Gastrocnemius medialis (tissue), 4 donors: Measurements from ENCODE around the gene NABP1.

ENCODE experiments used
- CTCF ChIP-seq, 5 experiments: fragments of 450-650 bp in 3 of 5; fragments of 200-600 bp in 2 of 5; sonication (generic) in 2 of 5; IDR thresholded peaks in 4 of 5; conservative IDR thresholded peaks in 1 of 5; 1 replicate in 4 of 5; 2 replicates in 1 of 5; pipeline ENCODE4 v1.5.1; 2016 to 2019; ENCODE audit warnings: antibody characterized with exemption in 5 of 5, mild to moderate bottlenecking in 3 of 5, moderate library complexity in 3 of 5
- POLR2A ChIP-seq, 2 donors: fragments of 450-650 bp; IDR thresholded peaks; one replicate each; pipeline ENCODE4 v1.6.1; 2017; ENCODE audit warnings: antibody characterized with exemption in 2 of 2, mild to moderate bottlenecking in 2 of 2, moderate library complexity in 2 of 2

- TF ChIP-seq CTCF (IDR thresholded peaks at IDR 0.05 in 4 of 5, conservative IDR thresholded peaks at IDR 0.05 in 1 of 5) (no peak), POLR2A (IDR thresholded peaks at IDR 0.05) (no peak)
Measured at GRCh38 chr2:191724015-191724414, 46.1 kb downstream of the NABP1 start.
